NCI-H345 treated with DMSO at 0.1 percent for 48 hours (cell line): ENCODE results near the gene DAGLB.
"Not testable (repeated sequence)": the region's sequence is repeated elsewhere in the genome, so short reads cannot be mapped to it uniquely, and the experiment has no call there.

Experiments used
- DNase-seq: peaks from one replicate; lab custom pipeline; 2025; ENCODE audit not compliant: unreplicated experiment; lab: John Stamatoyannopoulos, UW

The DAGLB gene

DNA sequence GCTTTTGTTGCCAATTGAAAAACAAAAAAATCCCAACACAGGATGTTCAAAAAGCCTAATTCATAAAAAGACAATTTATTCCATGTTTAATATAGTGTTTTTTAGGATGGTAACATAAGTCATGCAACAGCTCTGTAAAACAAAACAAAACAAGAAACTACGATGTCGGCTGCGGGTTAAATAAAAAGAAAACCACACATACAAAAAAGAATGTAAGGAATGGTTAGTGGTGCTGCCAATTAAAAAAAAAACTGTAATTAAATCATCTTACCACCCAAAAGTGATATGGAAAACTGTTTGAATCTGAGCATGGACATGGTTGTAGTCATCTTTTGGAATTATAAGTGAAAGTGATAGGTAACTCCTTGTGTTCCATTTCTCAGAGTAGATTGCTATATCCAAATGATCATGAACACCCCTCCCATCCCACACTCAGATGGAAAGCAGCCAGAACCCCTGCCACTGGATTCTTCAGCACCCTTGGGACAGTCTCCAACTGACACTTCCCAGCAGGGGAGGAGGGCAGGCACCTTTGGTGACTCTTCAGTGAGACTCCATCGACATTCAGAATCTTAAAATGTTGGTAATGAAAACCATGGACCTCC, 14.3 kb upstream of the DAGLB start:
- no peak for DNase-seq

DNA sequence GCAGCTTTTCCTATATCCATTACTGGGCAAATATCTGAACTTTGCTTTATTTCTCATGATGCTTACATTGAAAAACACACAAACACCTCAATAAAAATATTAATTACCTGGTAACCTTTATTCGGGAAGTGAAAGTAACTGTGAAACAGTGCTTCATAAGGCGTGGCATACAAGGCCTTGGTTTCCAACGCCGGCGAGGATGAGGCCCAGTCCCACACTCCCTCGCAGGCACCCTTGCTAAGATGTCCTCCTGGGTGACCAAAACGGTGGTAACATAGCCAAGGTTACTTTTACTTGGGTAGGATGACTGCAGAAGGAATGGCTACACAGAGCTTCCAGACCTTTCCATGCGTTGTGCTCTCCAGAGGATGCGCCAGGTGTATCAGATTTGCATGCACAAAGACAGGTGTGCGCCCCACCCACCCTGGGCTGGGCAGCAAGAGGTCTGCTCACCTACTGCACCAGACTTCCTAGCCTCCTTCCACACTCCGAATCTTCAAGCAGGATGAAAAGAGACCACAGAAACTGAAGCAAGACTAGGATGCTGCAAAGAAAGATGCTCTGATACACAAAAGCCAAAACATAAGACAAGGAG, 13.3 kb upstream of the DAGLB start:
- no peak for DNase-seq

DNA sequence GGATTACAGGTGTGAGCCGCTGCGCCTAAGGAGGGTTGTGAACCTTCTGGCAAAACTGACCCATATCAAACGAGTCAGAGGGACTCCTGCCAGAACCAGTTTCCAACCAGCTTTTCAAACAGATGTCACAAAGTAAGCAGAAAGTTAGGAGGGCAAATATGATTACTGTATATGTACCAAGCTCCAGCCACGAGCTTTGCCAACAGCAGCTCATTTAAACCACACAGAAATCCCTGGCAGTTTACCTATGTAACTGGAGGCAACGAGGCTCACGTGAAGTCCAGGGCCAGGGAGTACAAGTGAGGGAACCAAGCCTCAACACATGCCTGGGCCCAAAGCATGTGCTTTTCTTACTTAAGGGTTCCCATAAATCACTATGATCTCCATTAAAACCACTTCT, 12.5 kb upstream of the DAGLB start:
- no peak for DNase-seq

DNA sequence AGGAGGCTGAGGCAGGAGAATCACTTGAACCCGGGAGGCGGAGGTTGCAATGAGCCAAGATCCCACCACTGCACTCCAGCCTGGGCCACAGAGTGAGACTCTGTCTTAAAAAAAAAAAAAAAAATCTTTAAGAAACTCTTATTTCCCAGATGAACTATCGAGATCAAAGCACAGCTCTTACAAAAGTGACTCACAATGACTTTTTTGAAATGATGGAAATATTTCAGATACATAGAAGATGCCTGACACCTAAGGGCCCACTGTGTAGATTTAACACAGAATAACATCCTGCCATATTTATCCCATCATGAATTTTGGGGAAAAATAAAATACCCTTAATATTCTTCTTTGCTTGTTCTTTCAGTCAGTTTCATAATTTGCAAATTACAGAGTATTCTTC, 10.9 kb upstream of the DAGLB start:
- not testable (repeated sequence) for DNase-seq

- no peak for DNase-seq
Measured at GRCh38 chr7:6453734-6454133, 6.0 kb upstream of the DAGLB start.

DNA sequence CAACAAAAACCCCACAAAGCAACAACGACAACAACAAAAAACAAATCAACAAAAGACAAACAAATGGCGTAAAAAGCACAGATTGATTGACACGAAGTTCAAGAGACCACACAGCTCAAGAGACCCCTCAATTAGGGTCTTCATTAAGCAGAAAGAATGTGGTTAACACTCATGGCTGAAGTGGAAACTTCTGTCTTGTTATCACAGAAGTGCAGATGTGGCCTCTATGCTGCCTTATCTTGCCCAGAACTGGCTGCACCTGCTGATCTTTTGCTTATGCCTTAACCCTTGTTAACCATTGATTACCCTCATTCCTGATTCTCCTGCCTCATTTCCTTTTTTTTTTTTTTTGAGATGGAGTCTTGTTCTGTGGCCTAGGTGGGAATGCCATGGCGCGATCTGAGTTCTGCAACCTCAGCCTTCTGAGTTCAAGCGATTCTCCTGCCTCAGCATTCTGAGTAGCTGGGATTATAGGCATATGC, 3.5 kb upstream of the DAGLB start:
- no peak for DNase-seq

GRCh38 chr7:6450591-6450990, 2.8 kb upstream of the DAGLB start:
- DNase-seq: not testable (repeated sequence)

DNA sequence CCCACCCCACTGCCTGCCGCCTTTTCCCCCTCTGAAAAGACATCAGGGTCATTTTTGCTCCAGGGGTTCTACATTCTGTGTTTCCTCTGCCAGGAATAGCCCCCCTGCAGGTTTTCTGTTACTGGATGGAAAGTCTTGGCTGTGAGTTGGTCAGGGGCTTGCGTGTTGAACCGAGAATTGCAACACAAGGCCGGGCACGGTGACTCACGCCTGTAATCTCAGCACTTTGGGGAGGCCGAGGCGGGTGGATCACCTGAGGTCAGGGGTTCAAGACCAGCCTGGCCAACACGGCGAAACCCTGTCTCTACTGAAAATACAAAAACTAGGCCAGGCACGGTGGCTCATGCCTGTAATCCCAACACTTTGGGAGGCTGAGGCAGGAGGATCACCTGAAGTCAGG, 2.1 kb upstream of the DAGLB start:
- DNase-seq: not testable (repeated sequence)

- no peak for DNase-seq
Measured at GRCh38 chr7:6448943-6449543, 1.3 kb upstream of the DAGLB start.

- DNase-seq: peak; percentile 76
Measured at GRCh38 chr7:6446838-6447580, 745 bp downstream of the DAGLB start.

GRCh38 chr7:6444516-6445269, 3.1 kb downstream of the DAGLB start:
- peak; percentile 69 for DNase-seq

- no peak for DNase-seq
Measured at GRCh38 chr7:6443372-6443941, 4.3 kb downstream of the DAGLB start.

DNA sequence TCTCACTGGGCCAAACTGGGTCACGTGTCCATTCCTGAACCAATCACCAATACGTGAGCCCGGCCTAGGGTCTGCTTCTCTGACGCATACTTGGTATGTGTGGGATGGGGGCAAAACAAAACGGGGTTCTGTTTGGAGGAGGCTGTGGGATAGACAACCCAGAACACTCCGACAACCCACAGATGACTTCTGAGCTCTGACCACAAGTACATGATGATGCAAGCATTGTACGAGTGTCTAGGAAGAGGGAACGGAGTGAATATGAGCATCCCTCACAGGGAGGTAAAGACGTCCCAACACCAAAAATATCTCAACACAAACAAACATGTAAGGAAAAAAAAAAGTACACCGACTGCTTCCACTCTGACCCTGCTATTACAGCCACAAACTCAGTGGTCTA, 5.6 kb downstream of the DAGLB start:
- DNase-seq: no peak

GRCh38 chr7:6440381-6440780, 7.4 kb downstream of the DAGLB start:
- no peak for DNase-seq

DNA sequence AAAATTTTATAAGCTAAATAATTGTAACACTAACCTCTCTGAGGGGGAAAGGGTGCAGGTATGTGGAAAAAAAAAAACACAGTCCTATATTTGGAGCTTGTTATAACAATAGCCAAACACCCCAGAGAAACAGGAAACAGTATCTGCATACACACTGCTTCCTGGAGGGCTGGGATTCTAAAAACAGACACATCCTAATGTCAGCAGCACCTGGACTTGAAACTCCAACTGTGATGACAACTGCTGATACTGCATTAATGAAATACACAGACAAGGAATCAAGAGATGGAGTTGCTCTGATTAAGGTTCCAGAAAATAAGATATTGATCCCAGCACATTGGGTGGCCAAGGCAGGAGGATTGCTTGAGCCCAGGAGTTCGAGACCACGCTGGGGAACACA, 9.3 kb downstream of the DAGLB start:
- no peak for DNase-seq

DNA sequence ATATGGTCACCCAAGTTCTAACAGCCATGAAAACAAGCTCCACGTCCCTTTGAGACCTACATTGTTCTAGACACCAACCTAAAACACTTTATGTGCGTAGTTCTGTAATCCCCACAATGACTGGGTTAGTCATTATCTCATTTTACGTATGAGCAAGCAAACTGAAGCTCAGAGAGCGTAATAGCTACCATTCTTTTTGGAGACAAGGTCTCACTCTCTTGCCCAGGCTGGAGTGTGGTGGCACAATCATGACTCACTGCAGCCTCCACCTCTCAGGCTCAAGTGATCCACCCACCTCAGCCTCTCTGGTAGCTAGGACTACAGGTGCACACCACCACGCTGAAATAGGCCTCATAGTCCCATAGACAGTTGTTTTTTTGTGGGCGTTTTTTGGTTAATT, 10.5 kb downstream of the DAGLB start:
- no peak for DNase-seq

GRCh38 chr7:6436385-6436685, 11.4 kb downstream of the DAGLB start:
- DNase-seq: no peak

DNA sequence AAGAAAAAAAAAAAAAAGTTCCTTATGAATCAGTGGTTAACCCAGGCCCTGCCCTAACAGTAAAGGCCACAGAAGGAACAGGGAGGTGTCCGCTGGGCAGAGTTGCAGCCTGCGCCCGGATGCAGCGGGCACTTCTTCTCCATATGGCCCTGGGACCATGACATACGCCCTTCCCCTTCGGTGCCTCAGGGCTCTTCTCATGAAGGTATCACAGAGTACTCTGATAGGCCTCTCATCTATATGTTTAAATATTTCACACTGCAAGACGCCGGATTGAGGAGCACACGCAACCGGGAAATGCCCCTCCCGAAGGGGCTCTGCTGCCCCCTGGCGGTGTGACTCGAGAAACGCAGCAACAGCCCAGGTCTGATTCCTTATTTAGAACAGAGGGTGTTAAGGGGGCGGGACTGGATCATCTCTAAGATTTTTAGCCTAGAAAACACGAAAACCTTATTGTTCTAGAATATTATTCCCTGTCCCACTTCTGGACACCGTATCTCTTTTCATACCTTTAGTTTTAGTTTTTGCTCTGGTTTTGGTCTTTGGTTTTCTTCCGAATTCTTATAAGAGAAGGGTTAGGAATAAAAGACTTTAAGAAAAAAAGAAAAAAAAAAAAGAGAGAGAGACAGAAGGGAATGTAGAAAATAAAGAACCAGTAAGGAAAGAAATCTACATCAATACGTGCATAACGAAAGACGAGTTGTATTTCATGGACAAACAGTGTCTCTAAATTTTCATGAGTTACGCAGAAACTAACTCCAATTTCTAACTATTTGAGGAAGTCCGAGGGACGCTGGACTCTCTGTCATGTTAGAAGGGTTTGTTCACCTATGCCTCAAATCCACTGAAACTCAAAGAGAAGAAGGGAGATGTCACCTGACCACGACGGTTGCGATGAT, 12.0 kb downstream of the DAGLB start:
- peak; percentile 13 for DNase-seq

GRCh38 chr7:6433784-6434615, 13.8 kb downstream of the DAGLB start:
- no peak for DNase-seq
